ENCODE data around the gene MZF1. TPM values are rescaled to one million over a fixed set of nuclear protein-coding genes. Genes with fewer than 3 reads are reported as not detected.
A peak's percentile ranks its signal among the peaks of the same experiment; 100 is the strongest.

The MZF1 gene
- total RNA-seq, 1 experiment from 2014 or later = 33.0 TPM

DNA sequence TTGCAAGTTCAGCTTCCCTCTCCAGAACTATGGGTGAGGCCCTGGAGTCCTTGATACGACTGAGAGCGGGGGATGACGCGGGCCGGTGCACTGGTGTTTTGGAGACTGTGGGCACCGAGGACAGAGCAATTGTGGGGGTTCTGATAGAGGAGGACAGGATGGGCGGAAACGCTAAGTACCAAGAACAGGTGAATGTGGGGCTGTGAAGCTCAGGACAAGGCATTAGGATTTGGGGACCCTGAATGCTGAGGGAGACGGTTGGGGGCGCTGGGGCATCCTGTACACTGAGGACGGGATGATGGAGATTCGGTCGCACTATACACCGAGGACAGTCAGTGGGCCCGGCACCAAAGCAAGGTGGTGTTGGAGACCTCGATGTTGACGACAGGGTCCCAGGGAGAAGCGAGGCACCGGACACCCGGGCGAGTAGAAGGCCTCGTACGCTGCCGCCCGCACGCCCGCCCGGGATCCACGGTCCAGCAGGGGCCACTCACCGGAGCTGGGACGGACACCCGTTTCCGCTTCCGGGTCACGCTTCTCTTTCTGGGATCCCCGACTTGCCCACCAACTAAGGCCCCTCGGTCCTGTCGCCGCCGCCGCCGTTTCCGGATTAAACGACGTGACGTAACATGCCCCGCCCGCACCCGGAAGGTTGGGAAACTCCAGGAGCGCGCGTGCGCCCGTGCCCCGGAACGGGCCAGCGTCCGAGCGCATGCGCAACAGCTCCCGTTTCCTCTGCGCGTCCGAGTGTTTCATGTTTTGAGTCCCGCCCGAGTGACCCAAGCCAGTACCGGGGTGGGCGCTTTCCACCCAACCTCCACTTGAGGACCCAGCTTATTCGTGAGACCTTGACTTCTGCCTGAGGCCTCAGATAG is 18.4 kb downstream of the MZF1 start, which contains the start of gene CHMP2A (continued):
- peak; percentile 74 for TF ChIP-seq YY1 (IDR thresholded peaks at IDR 0.05; ENCODE audit: extremely low read depth, insufficient replicate concordance, low read depth, low read length)
- no peak for TF ChIP-seq EZH2 (IDR thresholded peaks at IDR 0.05)
- TF ChIP-seq JUND (IDR thresholded peaks at IDR 0.05) = peak; percentile 36; the same call in 1 of the 2 replicates
- no peak; the same call in 1 of the 2 replicates for TF ChIP-seq EGR1 (IDR thresholded peaks at IDR 0.05; ENCODE audit: low read depth)
- TF ChIP-seq TCF7L2 (IDR thresholded peaks at IDR 0.05; ENCODE audit: borderline replicate concordance, extremely low read depth, insufficient read depth, insufficient read length) = peak; percentile 63
- TF ChIP-seq POLR2A (IDR thresholded peaks at IDR 0.05; ENCODE audit: borderline replicate concordance, extremely low read depth, insufficient read depth, insufficient read length) = no peak

- Histone ChIP-seq H3K36me3 (ENCODE audit: control insufficient read depth in 1 of 2, insufficient read depth in 2 of 2, low read length in 2 of 2) (peaks cover 28 to 47% of the 10 kb centered on the region in 2 experiments; a peak in 3 of 4 replicates), H3K9me3 (ENCODE audit: control insufficient read depth in 1 of 2, insufficient read depth in 1 of 2, low read depth in 1 of 2, low read length in 2 of 2) (no peaks in the 10 kb centered on the region), H3K9me2 (ENCODE audit: insufficient read depth) (no peaks in the 10 kb centered on the region), H3K4me1 (ENCODE audit: control insufficient read depth in 1 of 2, insufficient read depth in 2 of 2, low read length in 2 of 2) (peaks cover 19 to 37% of the 10 kb centered on the region in 2 experiments; a peak in 3 of 4 replicates), H3K4me2 (ENCODE audit: low read length) (peak overlapping the region; percentile 92), H3K9ac (ENCODE audit: low read length) (peak overlapping the region; percentile 94), H2AFZ (ENCODE audit: low read depth, low read length, poor library complexity, severe bottlenecking) (no peak overlapping the region), H3K27me3 (ENCODE audit: insufficient read depth, low read length) (no peaks in the 10 kb centered on the region), H3K27ac (ENCODE audit: low read depth, low read length) (peak overlapping the region; percentile 82), H4K20me1 (ENCODE audit: insufficient read depth) (no peaks in the 10 kb centered on the region; the same call in 1 of the 2 replicates), H3K79me2 (ENCODE audit: insufficient read depth, low read length) (peaks cover 66% of the 10 kb centered on the region), H3K4me3 (replicated peaks in 1 of 2; ENCODE audit: low read depth in 1 of 2, low read length in 2 of 2) (peak overlapping the region; percentile 91 to 93)
- ChIA-PET POLR2A (interaction anchor here (0.6 to 3.3 kb wide), 4 partner anchors 10 to 152 kb away, joined by 4 to 33 read pairs (median 10); partner anchors contain the start of genes TRIM28 and ZBTB45), CTCF (interaction anchor here (2.4 kb wide), 1 partner anchor 34 kb away, joined by 20 read pairs; the partner anchor contains the start of gene ZBTB45), RAD21 (ENCODE audit: low non-redundant PET in 1 of 2, low total read pairs in 2 of 2, uncharacterized antibody in 2 of 2, unreplicated experiment in 2 of 2) (interaction anchor here in 1 of 2 experiments (1.6 to 1.7 kb wide), 2 partner anchors 35 to 40 kb away, joined by 3 to 6 read pairs; partner anchors contain the start of gene ZBTB45)
- intact Hi-C loops (cut with micrococcal nuclease) = no loop called here
- ATAC-seq (no peak), DNase-seq (ENCODE audit: low read depth, low spot score) (no peak)
- no TSS peak for BruUV-seq (replicated peaks)
- TF ChIP-seq, protein P1, sequence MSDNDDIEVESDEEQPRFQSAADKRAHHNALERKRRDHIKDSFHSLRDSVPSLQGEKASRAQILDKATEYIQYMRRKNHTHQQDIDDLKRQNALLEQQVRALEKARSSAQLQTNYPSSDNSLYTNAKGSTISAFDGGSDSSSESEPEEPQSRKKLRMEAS (IDR thresholded peaks at IDR 0.05) = no peak
- TF ChIP-seq POLR2AphosphoS5 (IDR thresholded peaks at IDR 0.05; ENCODE audit: low read depth, low read length) = no peak
- TF ChIP-seq EZH2 (IDR thresholded peaks at IDR 0.05) = no peak
- TF ChIP-seq SIN3A (IDR thresholded peaks at IDR 0.05; ENCODE audit: low read depth) = no peak
- no peak for TF ChIP-seq ZNF274 (IDR thresholded peaks at IDR 0.05; ENCODE audit: low read depth, low read length)
- no peak for TF ChIP-seq TCF7L2 (IDR thresholded peaks at IDR 0.05; ENCODE audit: borderline replicate concordance, extremely low read depth, insufficient read depth, insufficient read length)
- TF ChIP-seq, protein P2, sequence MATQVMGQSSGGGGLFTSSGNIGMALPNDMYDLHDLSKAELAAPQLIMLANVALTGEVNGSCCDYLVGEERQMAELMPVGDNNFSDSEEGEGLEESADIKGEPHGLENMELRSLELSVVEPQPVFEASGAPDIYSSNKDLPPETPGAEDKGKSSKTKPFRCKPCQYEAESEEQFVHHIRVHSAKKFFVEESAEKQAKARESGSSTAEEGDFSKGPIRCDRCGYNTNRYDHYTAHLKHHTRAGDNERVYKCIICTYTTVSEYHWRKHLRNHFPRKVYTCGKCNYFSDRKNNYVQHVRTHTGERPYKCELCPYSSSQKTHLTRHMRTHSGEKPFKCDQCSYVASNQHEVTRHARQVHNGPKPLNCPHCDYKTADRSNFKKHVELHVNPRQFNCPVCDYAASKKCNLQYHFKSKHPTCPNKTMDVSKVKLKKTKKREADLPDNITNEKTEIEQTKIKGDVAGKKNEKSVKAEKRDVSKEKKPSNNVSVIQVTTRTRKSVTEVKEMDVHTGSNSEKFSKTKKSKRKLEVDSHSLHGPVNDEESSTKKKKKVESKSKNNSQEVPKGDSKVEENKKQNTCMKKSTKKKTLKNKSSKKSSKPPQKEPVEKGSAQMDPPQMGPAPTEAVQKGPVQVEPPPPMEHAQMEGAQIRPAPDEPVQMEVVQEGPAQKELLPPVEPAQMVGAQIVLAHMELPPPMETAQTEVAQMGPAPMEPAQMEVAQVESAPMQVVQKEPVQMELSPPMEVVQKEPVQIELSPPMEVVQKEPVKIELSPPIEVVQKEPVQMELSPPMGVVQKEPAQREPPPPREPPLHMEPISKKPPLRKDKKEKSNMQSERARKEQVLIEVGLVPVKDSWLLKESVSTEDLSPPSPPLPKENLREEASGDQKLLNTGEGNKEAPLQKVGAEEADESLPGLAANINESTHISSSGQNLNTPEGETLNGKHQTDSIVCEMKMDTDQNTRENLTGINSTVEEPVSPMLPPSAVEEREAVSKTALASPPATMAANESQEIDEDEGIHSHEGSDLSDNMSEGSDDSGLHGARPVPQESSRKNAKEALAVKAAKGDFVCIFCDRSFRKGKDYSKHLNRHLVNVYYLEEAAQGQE (IDR thresholded peaks at IDR 0.05; ENCODE audit: low read depth) = no peak
- no peak for TF ChIP-seq SRF (IDR thresholded peaks at IDR 0.05; ENCODE audit: low read depth)
These were observed 19.2 kb downstream of the MZF1 start for GRCh38 chr19:58553799-58554493.

Data from HCT116 (cell line).